GM12864 (cell line): ENCODE measurements around the gene TMEM100.

ENCODE experiments used
- DNase-seq: peaks from one replicate; pipeline ENCODE4 v3.0.0-alpha.2; 2011; ENCODE audit warnings: low read depth
- H3K4me3 ChIP-seq: 2 replicates; pipeline ENCODE4 v1.5.1; 2011; ENCODE audit warnings: mild to moderate bottlenecking, low read depth, low read length, control low read depth
- CTCF ChIP-seq: IDR thresholded peaks from 2 replicates; pipeline ENCODE4 v1.5.1; 2011; ENCODE audit warnings: low read depth, mild to moderate bottlenecking, moderate library complexity, low read length, control low read depth, inconsistent platforms; ENCODE audit errors: missing control alignments

The TMEM100 gene

GRCh38 chr17:55717432-55717831, 5.2 kb downstream of the TMEM100 start:
- TF ChIP-seq CTCF, result no peak
- H3K4me3 ChIP-seq, result no peak overlapping the region
- DNase-seq, result no peak

GRCh38 chr17:55710829-55711496, 11.7 kb downstream of the TMEM100 start:
- no peak for TF ChIP-seq CTCF
- no peak for DNase-seq
- H3K4me3 ChIP-seq, result no peak overlapping the region

GRCh38 chr17:55710410-55710809, 12.3 kb downstream of the TMEM100 start:
- no peak overlapping the region for H3K4me3 ChIP-seq
- TF ChIP-seq CTCF, result no peak
- no peak for DNase-seq

- H3K4me3 ChIP-seq, result no peak overlapping the region
- no peak for TF ChIP-seq CTCF
- no peak for DNase-seq
These were observed 12.7 kb downstream of the TMEM100 start for GRCh38 chr17:55709984-55710383.

- TF ChIP-seq CTCF, result no peak
- DNase-seq, result no peak
- no peak overlapping the region for H3K4me3 ChIP-seq
These were observed 13.2 kb downstream of the TMEM100 start for GRCh38 chr17:55709440-55709839.

GRCh38 chr17:55708175-55708974, 14.3 kb downstream of the TMEM100 start:
- TF ChIP-seq CTCF, result no peak
- no peak for DNase-seq
- no peak overlapping the region for H3K4me3 ChIP-seq
